OCI-LY1 (cell line): Measurements from ENCODE around the gene RTL9.
"Not testable (repeated sequence)": the region's sequence is repeated elsewhere in the genome, so short reads cannot be mapped to it uniquely, and the experiment has no call there.

Source experiments
- H2AFZ ChIP-seq: fragments of 200-600 bp; sonication (generic), shearing (Covaris generic); 2 replicates; pipeline ENCODE4 v1.6.0; 2014; ENCODE audit warnings: antibody characterized with exemption, mild to moderate bottlenecking, low read length
- H3F3A ChIP-seq: fragments of 200-600 bp; sonication (generic), shearing (Covaris generic); 2 replicates; pipeline ENCODE4 v1.6.0; 2014; ENCODE audit warnings: mild to moderate bottlenecking, antibody characterized with exemption, low read length, moderate library complexity; ENCODE audit not compliant: insufficient read depth
- H3K27ac ChIP-seq: fragments of 200-600 bp; sonication (generic); 2 replicates; pipeline ENCODE4 v1.5.1; 2014; ENCODE audit warnings: low read length, mixed run types, mild to moderate bottlenecking, low read depth; ENCODE audit not compliant: poor library complexity, severe bottlenecking
- H3K27me3 ChIP-seq: fragments of 200-600 bp; sonication (generic); 2 replicates; pipeline ENCODE4 v1.6.0; 2014; ENCODE audit warnings: antibody characterized with exemption, mild to moderate bottlenecking, low read length, moderate library complexity; ENCODE audit not compliant: insufficient read depth
- H3K36me3 ChIP-seq: fragments of 200-600 bp; sonication (generic); 2 replicates; pipeline ENCODE4 v1.6.1; 2014; ENCODE audit warnings: mild to moderate bottlenecking, antibody characterized with exemption, low read length, moderate library complexity, mixed read lengths; ENCODE audit not compliant: insufficient read depth
- H3K4me1 ChIP-seq: fragments of 200-600 bp; sonication (generic); 2 replicates; pipeline ENCODE4 v1.5.1; 2014; ENCODE audit warnings: mild to moderate bottlenecking, low read length, moderate library complexity; ENCODE audit not compliant: insufficient read depth, severe bottlenecking
- H3K4me2 ChIP-seq: fragments of 200-600 bp; sonication (generic), shearing (Covaris generic); 2 replicates; pipeline ENCODE4 v1.6.1; 2014; ENCODE audit warnings: low read length
- H3K4me3 ChIP-seq: fragments of 200-600 bp; sonication (generic); 2 replicates; pipeline ENCODE4 v1.5.1; 2014; ENCODE audit warnings: low read length, low read depth, mild to moderate bottlenecking, mixed read lengths; ENCODE audit not compliant: poor library complexity, severe bottlenecking
- H3K79me2 ChIP-seq: fragments of 200-600 bp; shearing (Covaris generic); 2 replicates; pipeline ENCODE4 v1.6.1; 2016; ENCODE audit warnings: mixed run types, low read length, mixed read lengths; ENCODE audit not compliant: insufficient read depth
- H3K9ac ChIP-seq: fragments of 200-600 bp; sonication (generic), shearing (Covaris generic); 2 replicates; pipeline ENCODE4 v1.6.1; 2014; ENCODE audit warnings: mild to moderate bottlenecking, low read length, mixed read lengths
- H3K9me2 ChIP-seq: fragments of 200-600 bp; sonication (generic), shearing (Covaris generic); 2 replicates; pipeline ENCODE4 v1.6.1; 2014; ENCODE audit warnings: low read depth, mild to moderate bottlenecking, low read length, mixed read lengths
- H3K9me3 ChIP-seq: fragments of 200-600 bp; shearing (Covaris generic); 2 replicates; pipeline ENCODE4 v1.6.1; 2014; ENCODE audit warnings: low read length, mixed read lengths
- H4K20me1 ChIP-seq: fragments of 200-600 bp; sonication (generic), shearing (Covaris generic); 2 replicates; pipeline ENCODE4 v1.6.0; 2016; ENCODE audit warnings: mild to moderate bottlenecking, low read length; ENCODE audit not compliant: insufficient read depth
- CTCF ChIP-seq: fragments of 200-600 bp; sonication (generic), shearing (Covaris generic); IDR thresholded peaks from 2 replicates; pipeline ENCODE4 v1.5.1; 2017; ENCODE audit warnings: mild to moderate bottlenecking, antibody characterized with exemption, low read length, moderate library complexity, mixed read lengths
- EZH2 ChIP-seq: fragments of 200-600 bp; sonication (generic), shearing (Covaris generic); IDR thresholded peaks from 2 replicates; pipeline ENCODE4 v1.8.0; 2017; ENCODE audit warnings: borderline replicate concordance, mixed run types, mild to moderate bottlenecking, antibody characterized with exemption, low read length, moderate library complexity, mixed read lengths

Gene RTL9

GRCh38 chrX:110331444-110332030 is 27.1 kb upstream of the RTL9 start:
- Histone ChIP-seq H3K27ac (no peak overlapping the region), H3F3A (no peaks in the 10 kb centered on the region), H3K79me2 (no peaks in the 10 kb centered on the region), H3K4me2 (no peak overlapping the region), H3K9me3 (no peaks in the 10 kb centered on the region), H2AFZ (no peak overlapping the region), H3K9ac (no peak overlapping the region), H3K4me1 (no peaks in the 10 kb centered on the region), H3K9me2 (no peaks in the 10 kb centered on the region), H3K36me3 (no peaks in the 10 kb centered on the region), H3K27me3 (no peaks in the 10 kb centered on the region), H3K4me3 (no peak overlapping the region), H4K20me1 (no peaks in the 10 kb centered on the region)
- TF ChIP-seq CTCF (no peak), EZH2 (no peak)

- H3K36me3 ChIP-seq, H3K4me2 ChIP-seq, H3K9me2 ChIP-seq, H3K9ac ChIP-seq, H3F3A ChIP-seq, H3K4me1 ChIP-seq, H3K79me2 ChIP-seq, H3K27ac ChIP-seq, H3K9me3 ChIP-seq, H4K20me1 ChIP-seq, H3K4me3 ChIP-seq, H3K27me3 ChIP-seq, H2AFZ ChIP-seq: not testable (repeated sequence)
Observed at GRCh38 chrX:110333458-110333857, 25.2 kb upstream of the RTL9 start.

GRCh38 chrX:110338935-110339334 is 19.7 kb upstream of the RTL9 start:
- no peaks in the 10 kb centered on the region for H3F3A ChIP-seq
- H3K27ac ChIP-seq: no peak overlapping the region
- H3K9me3 ChIP-seq: no peaks in the 10 kb centered on the region
- H3K36me3 ChIP-seq: no peaks in the 10 kb centered on the region
- no peak overlapping the region for H3K4me2 ChIP-seq
- no peak overlapping the region for H3K4me3 ChIP-seq
- no peak overlapping the region for H2AFZ ChIP-seq
- H3K79me2 ChIP-seq: no peaks in the 10 kb centered on the region
- TF ChIP-seq EZH2: no peak
- no peak for TF ChIP-seq CTCF
- H3K27me3 ChIP-seq: no peaks in the 10 kb centered on the region
- H3K9ac ChIP-seq: no peak overlapping the region
- H4K20me1 ChIP-seq: no peaks in the 10 kb centered on the region
- H3K4me1 ChIP-seq: peaks cover 7% of the 10 kb centered on the region
- H3K9me2 ChIP-seq: no peaks in the 10 kb centered on the region

GRCh38 chrX:110341189-110342035 is 17.2 kb upstream of the RTL9 start:
- Histone ChIP-seq H3K9ac (no peak overlapping the region), H3K27me3 (no peaks in the 10 kb centered on the region), H3K4me2 (no peak overlapping the region), H3F3A (no peaks in the 10 kb centered on the region), H3K4me3 (no peak overlapping the region), H3K27ac (no peak overlapping the region), H3K36me3 (no peaks in the 10 kb centered on the region), H3K4me1 (peaks cover 7% of the 10 kb centered on the region), H3K9me2 (no peaks in the 10 kb centered on the region), H3K9me3 (no peaks in the 10 kb centered on the region), H3K79me2 (no peaks in the 10 kb centered on the region), H4K20me1 (no peaks in the 10 kb centered on the region), H2AFZ (no peak overlapping the region)
- TF ChIP-seq EZH2 (no peak), CTCF (no peak)
